A549 treated with Hydrocortisone at 1 μM for 4 hours (cell line): ENCODE results near the gene IGFL3. TPM values are rescaled to one million over a fixed set of nuclear protein-coding genes. Genes with fewer than 3 reads are reported as not detected.

Experiments used
- total RNA-seq: library from RNA; stranded (reverse); fragments of 200-300 nt; extraction: Qiagen RNA extraction; gene quantifications from 5 replicates; pipeline ENCODE4 v1.2.3, GENCODE V29; 2022

The IGFL3 gene
- total RNA-seq: 0.35 to 0.39 TPM in 2 of 5 replicates, not detected in the others

GRCh38 chr19:46124638-46125115, at the start of gene IGFL3:
TSS of gene IGFL3 (minus strand) at chr19:46124688. CDS start at chr19:46124649, 39 bp downstream.

GRCh38 chr19:46147791-46148288, 23.4 kb upstream of the IGFL3 start, which contains the start of gene IGFL2:
TSS of gene IGFL2 (plus strand) at chr19:46148238. CDS start at chr19:46148279, 41 bp downstream.

Other genes with a start within 250 kb of the IGFL3 start
- gene IRF2BP1, start 238.5 kb downstream of the IGFL3 start, total RNA-seq: 23.6 to 36.7 TPM (median 32.1 TPM) in 5 replicates
- gene MYPOP, start 222.1 kb downstream of the IGFL3 start, total RNA-seq: 6.2 to 10.1 TPM (median 9.3 TPM) in 5 replicates
- not detected in 5 replicates for gene NANOS2, start 209.9 kb downstream of the IGFL3 start, total RNA-seq
- gene NOVA2, start 150.8 kb downstream of the IGFL3 start, total RNA-seq: 0.59 to 1.3 TPM (median 0.83 TPM) in 5 replicates
- 3.8 to 4.9 TPM (median 4.6 TPM) in 5 replicates for gene CCDC61, start 129.2 kb downstream of the IGFL3 start, total RNA-seq
- gene PGLYRP1, start 101.6 kb downstream of the IGFL3 start, total RNA-seq: not detected in 5 replicates
- 0.28 to 0.68 TPM (median 0.36 TPM) in 5 replicates for gene IGFL4, start 83.7 kb downstream of the IGFL3 start, total RNA-seq
- 0.30 to 1.5 TPM (median 0.38 TPM) in 5 replicates for gene IGFL2, start 23.6 kb upstream of the IGFL3 start, total RNA-seq
- gene IGFL1, start 105.1 kb upstream of the IGFL3 start, total RNA-seq: 1.0 to 2.8 TPM (median 2.2 TPM) in 5 replicates
- gene HIF3A, start 172.4 kb upstream of the IGFL3 start, total RNA-seq: 0.03 to 0.09 TPM (median 0.05 TPM) in 4 of 5 replicates, not detected in the other
- gene PPP5C, start 222.4 kb upstream of the IGFL3 start, total RNA-seq: 78.6 to 84.5 TPM (median 83.2 TPM) in 5 replicates